Body of pancreas (tissue), 4 donors: ENCODE measurements around the gene GARIN5B.

ENCODE experiments used
- POLR2A ChIP-seq, 3 donors: fragments of 450-650 bp; IDR thresholded peaks; one replicate each; pipeline ENCODE4 v1.6.1; 2016; ENCODE audit warnings: antibody characterized with exemption in 3 of 3, mild to moderate bottlenecking in 2 of 3
- TF ChIP-seq, protein P1 (sequence below), 7 experiments: fragments of 450-650 bp in 4 of 7; fragments of 200-600 bp in 3 of 7; sonication (generic) in 3 of 7; IDR thresholded peaks; one replicate each; pipeline ENCODE4 v1.5.1; 2016 to 2019; ENCODE audit warnings: antibody characterized with exemption in 7 of 7

GRCh38 chr19:55387736-55388497 lies 24.9 kb upstream of the GARIN5B start:
- TF ChIP-seq, protein P1, sequence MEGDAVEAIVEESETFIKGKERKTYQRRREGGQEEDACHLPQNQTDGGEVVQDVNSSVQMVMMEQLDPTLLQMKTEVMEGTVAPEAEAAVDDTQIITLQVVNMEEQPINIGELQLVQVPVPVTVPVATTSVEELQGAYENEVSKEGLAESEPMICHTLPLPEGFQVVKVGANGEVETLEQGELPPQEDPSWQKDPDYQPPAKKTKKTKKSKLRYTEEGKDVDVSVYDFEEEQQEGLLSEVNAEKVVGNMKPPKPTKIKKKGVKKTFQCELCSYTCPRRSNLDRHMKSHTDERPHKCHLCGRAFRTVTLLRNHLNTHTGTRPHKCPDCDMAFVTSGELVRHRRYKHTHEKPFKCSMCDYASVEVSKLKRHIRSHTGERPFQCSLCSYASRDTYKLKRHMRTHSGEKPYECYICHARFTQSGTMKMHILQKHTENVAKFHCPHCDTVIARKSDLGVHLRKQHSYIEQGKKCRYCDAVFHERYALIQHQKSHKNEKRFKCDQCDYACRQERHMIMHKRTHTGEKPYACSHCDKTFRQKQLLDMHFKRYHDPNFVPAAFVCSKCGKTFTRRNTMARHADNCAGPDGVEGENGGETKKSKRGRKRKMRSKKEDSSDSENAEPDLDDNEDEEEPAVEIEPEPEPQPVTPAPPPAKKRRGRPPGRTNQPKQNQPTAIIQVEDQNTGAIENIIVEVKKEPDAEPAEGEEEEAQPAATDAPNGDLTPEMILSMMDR (IDR thresholded peaks at IDR 0.05): no peak
- no peak for TF ChIP-seq POLR2A (IDR thresholded peaks at IDR 0.05)
